ENCODE measurements around the gene CAPRIN2.

Gene CAPRIN2

GRCh38 chr12:30707613-30708342, 47.0 kb downstream of the CAPRIN2 start:
- Mint-ChIP-seq H3K4me3 (no peak overlapping the region), H3K4me1 (ENCODE audit: low read depth) (no peaks in the 10 kb centered on the region), H3K36me3 (ENCODE audit: low read depth) (peaks cover 10% of the 10 kb centered on the region), H3K27ac (no peak overlapping the region), H3K9me3 (no peaks in the 10 kb centered on the region), H3K27me3 (no peaks in the 10 kb centered on the region)
- intact Hi-C loops (cut with micrococcal nuclease), result no loop called here

GRCh38 chr12:30706476-30706875, 48.3 kb downstream of the CAPRIN2 start:
- H3K27ac Mint-ChIP-seq, result no peak overlapping the region
- no peaks in the 10 kb centered on the region for H3K27me3 Mint-ChIP-seq
- H3K36me3 Mint-ChIP-seq (ENCODE audit: low read depth), result peaks cover 10% of the 10 kb centered on the region
- no peaks in the 10 kb centered on the region for H3K9me3 Mint-ChIP-seq
- no peak overlapping the region for H3K4me3 Mint-ChIP-seq
- intact Hi-C loops (cut with micrococcal nuclease), result no loop called here
- H3K4me1 Mint-ChIP-seq (ENCODE audit: low read depth), result no peaks in the 10 kb centered on the region

- H3K9me3 Mint-ChIP-seq, result no peaks in the 10 kb centered on the region
- peaks cover 6% of the 10 kb centered on the region for H3K27me3 Mint-ChIP-seq
- peaks cover under 1% of the 10 kb centered on the region for H3K36me3 Mint-ChIP-seq (ENCODE audit: low read depth)
- intact Hi-C loops (cut with micrococcal nuclease), result no loop called here
- no peak overlapping the region for H3K27ac Mint-ChIP-seq
- H3K4me3 Mint-ChIP-seq, result no peak overlapping the region
- no peaks in the 10 kb centered on the region for H3K4me1 Mint-ChIP-seq (ENCODE audit: low read depth)
Observed at GRCh38 chr12:30701056-30701455, 53.7 kb downstream of the CAPRIN2 start.

- intact Hi-C loops (cut with micrococcal nuclease), result no loop called here
- Mint-ChIP-seq H3K4me1 (ENCODE audit: low read depth) (no peaks in the 10 kb centered on the region), H3K36me3 (ENCODE audit: low read depth) (peaks cover 8% of the 10 kb centered on the region), H3K27ac (no peak overlapping the region), H3K4me3 (no peak overlapping the region), H3K27me3 (peaks cover 6% of the 10 kb centered on the region), H3K9me3 (no peaks in the 10 kb centered on the region)
Observed at GRCh38 chr12:30700216-30700900, 54.4 kb downstream of the CAPRIN2 start.

- intact Hi-C loops (cut with micrococcal nuclease), result loop anchor here (5.0 kb wide), 1 partner anchor 1316 kb away; the partner anchor contains the start of gene ERGIC2
- peaks cover 6% of the 10 kb centered on the region for H3K27me3 Mint-ChIP-seq
- peaks cover 13% of the 10 kb centered on the region for H3K36me3 Mint-ChIP-seq (ENCODE audit: low read depth)
- H3K4me3 Mint-ChIP-seq, result no peak overlapping the region
- H3K9me3 Mint-ChIP-seq, result no peaks in the 10 kb centered on the region
- no peak overlapping the region for H3K27ac Mint-ChIP-seq
- H3K4me1 Mint-ChIP-seq (ENCODE audit: low read depth), result peaks cover 16% of the 10 kb centered on the region
Observed at GRCh38 chr12:30698346-30698745, 56.4 kb downstream of the CAPRIN2 start.

GRCh38 chr12:30696943-30697342, 57.8 kb downstream of the CAPRIN2 start:
- H3K27ac Mint-ChIP-seq, result no peak overlapping the region
- no peak overlapping the region for H3K4me3 Mint-ChIP-seq
- H3K4me1 Mint-ChIP-seq (ENCODE audit: low read depth), result peaks cover 22% of the 10 kb centered on the region
- intact Hi-C loops (cut with micrococcal nuclease), result loop anchor here (5.0 kb wide), 1 partner anchor 1315 kb away; the partner anchor contains the start of gene ERGIC2
- peaks cover 19% of the 10 kb centered on the region for H3K36me3 Mint-ChIP-seq (ENCODE audit: low read depth)
- H3K9me3 Mint-ChIP-seq, result no peaks in the 10 kb centered on the region
- peaks cover 6% of the 10 kb centered on the region for H3K27me3 Mint-ChIP-seq

GRCh38 chr12:30696486-30696885, 58.3 kb downstream of the CAPRIN2 start:
- intact Hi-C loops (cut with micrococcal nuclease), result loop anchor here (5.0 kb wide), 1 partner anchor 1314 kb away; the partner anchor contains the start of gene ERGIC2

GRCh38 chr12:30696103-30696408, 58.7 kb downstream of the CAPRIN2 start:
- intact Hi-C loops (cut with micrococcal nuclease), result loop anchor here (5.0 kb wide), 1 partner anchor 1314 kb away; the partner anchor contains the start of gene ERGIC2
- Mint-ChIP-seq H3K27ac (peak overlapping the region; percentile 90), H3K4me1 (ENCODE audit: low read depth) (peaks cover 26% of the 10 kb centered on the region), H3K9me3 (no peaks in the 10 kb centered on the region), H3K36me3 (ENCODE audit: low read depth) (peaks cover 19% of the 10 kb centered on the region), H3K4me3 (peak overlapping the region; percentile 91), H3K27me3 (peaks cover 6% of the 10 kb centered on the region)

More at GRCh38 chr12:30696486-30696885, 58.3 kb downstream of the CAPRIN2 start:
- peak overlapping the region; percentile 90 for H3K27ac Mint-ChIP-seq
- H3K9me3 Mint-ChIP-seq, result no peaks in the 10 kb centered on the region
- peaks cover 19% of the 10 kb centered on the region for H3K36me3 Mint-ChIP-seq (ENCODE audit: low read depth)
- peaks cover 6% of the 10 kb centered on the region for H3K27me3 Mint-ChIP-seq
- peaks cover 22% of the 10 kb centered on the region for H3K4me1 Mint-ChIP-seq (ENCODE audit: low read depth)
- H3K4me3 Mint-ChIP-seq, result peak overlapping the region; percentile 91

GRCh38 chr12:30695199-30696102, 59.3 kb downstream of the CAPRIN2 start, which contains the start of gene IPO8:
IPO8 (minus strand) TSS chr12:30695869; CDS start chr12:30695647, 222 bp downstream.
- peak within 1 kb of the TSS; percentile 90 for H3K27ac Mint-ChIP-seq
- H3K27me3 Mint-ChIP-seq, result peaks cover 4% of the 10 kb centered on the region
- H3K4me3 Mint-ChIP-seq, result peak within 1 kb of the TSS; percentile 91
- intact Hi-C loops (cut with micrococcal nuclease), result loop anchor here (1.0 to 5.0 kb wide), 3 partner anchors 17 to 1313 kb away; partner anchors contain the start of gene ERGIC2
- peaks cover 29% of the 10 kb centered on the region for H3K4me1 Mint-ChIP-seq (ENCODE audit: low read depth)
- peaks cover 19% of the 10 kb centered on the region for H3K36me3 Mint-ChIP-seq (ENCODE audit: low read depth)
- H3K9me3 Mint-ChIP-seq, result no peaks in the 10 kb centered on the region

GRCh38 chr12:30694412-30695198, 60.1 kb downstream of the CAPRIN2 start:
- no peaks in the 10 kb centered on the region for H3K9me3 Mint-ChIP-seq
- H3K4me1 Mint-ChIP-seq (ENCODE audit: low read depth), result peaks cover 35% of the 10 kb centered on the region
- peaks cover 4% of the 10 kb centered on the region for H3K27me3 Mint-ChIP-seq
- H3K27ac Mint-ChIP-seq, result peak overlapping the region; percentile 90
- H3K36me3 Mint-ChIP-seq (ENCODE audit: low read depth), result peaks cover 25% of the 10 kb centered on the region
- H3K4me3 Mint-ChIP-seq, result peak overlapping the region; percentile 91
- intact Hi-C loops (cut with micrococcal nuclease), result loop anchor here (1.0 to 5.0 kb wide), 3 partner anchors 16 to 1312 kb away; partner anchors contain the start of gene ERGIC2

- Mint-ChIP-seq H3K9me3 (no peaks in the 10 kb centered on the region), H3K27ac (no peak overlapping the region), H3K36me3 (ENCODE audit: low read depth) (peaks cover 25% of the 10 kb centered on the region), H3K27me3 (no peaks in the 10 kb centered on the region), H3K4me1 (ENCODE audit: low read depth) (peaks cover 37% of the 10 kb centered on the region), H3K4me3 (no peak overlapping the region)
- intact Hi-C loops (cut with micrococcal nuclease), result no loop called here
Observed at GRCh38 chr12:30692470-30692869, 62.3 kb downstream of the CAPRIN2 start.

- Mint-ChIP-seq H3K27me3 (no peaks in the 10 kb centered on the region), H3K27ac (no peak overlapping the region), H3K4me3 (no peak overlapping the region), H3K9me3 (no peaks in the 10 kb centered on the region), H3K36me3 (ENCODE audit: low read depth) (peaks cover 25% of the 10 kb centered on the region), H3K4me1 (ENCODE audit: low read depth) (peaks cover 40% of the 10 kb centered on the region)
- intact Hi-C loops (cut with micrococcal nuclease), result no loop called here
Observed at GRCh38 chr12:30691122-30691879, 63.5 kb downstream of the CAPRIN2 start.

All from dendritic cell treated with granulocyte-macrophage colony-stimulating factor and Interleukin-4, amounts not matched to agents 40 ng/mL and 50 ng/mL, for 4 days (primary cell).